K562 (cell line): ENCODE data around the gene TRA2B. TPM values are rescaled to one million over a fixed set of nuclear protein-coding genes. Genes with fewer than 3 reads are reported as not detected.

Experiments
- CBFA2T3 ChIP-seq: fragments of 450-650 bp; IDR thresholded peaks from 2 replicates; pipeline ENCODE4 v1.6.1; 2017
- CBFB ChIP-seq: sonication (generic); formaldehyde crosslinking; IDR thresholded peaks from 2 replicates; pipeline ENCODE4 v1.4.0; 2020; ENCODE audit warnings: mild to moderate bottlenecking, missing genetic modification reagents
- CHAMP1 ChIP-seq: fragments of 450-650 bp; IDR thresholded peaks from 2 replicates; pipeline ENCODE4 v1.6.1; 2016; ENCODE audit warnings: mild to moderate bottlenecking
- CREBBP ChIP-seq: IDR thresholded peaks from one replicate; pipeline ENCODE4 v1.6.1; 2012; ENCODE audit warnings: low read depth, mild to moderate bottlenecking, control low read depth, inconsistent platforms, low read length
- CTBP1 ChIP-seq: fragments of 450-650 bp; IDR thresholded peaks from 2 replicates; pipeline ENCODE4 v1.6.1; 2016; ENCODE audit warnings: borderline replicate concordance
- DPF2 ChIP-seq: fragments of 450-650 bp; IDR thresholded peaks from 2 replicates; pipeline ENCODE4 v1.6.1; 2016
- MYBL2 ChIP-seq, 2 experiments: fragments of 450-650 bp in 1 of 2; sonication (generic) in 1 of 2; formaldehyde crosslinking in 1 of 2; IDR thresholded peaks; 2 replicates each; pipeline versions ENCODE4 v1.6.1 to v1.8.1; 2017 to 2022; ENCODE audit warnings: borderline replicate concordance in 1 of 2, inconsistent platforms in 1 of 2, low read depth in 1 of 2, mild to moderate bottlenecking in 1 of 2, missing genetic modification reagents in 1 of 2, moderate library complexity in 1 of 2
- POLR2AphosphoS2 ChIP-seq: IDR thresholded peaks from 2 replicates; pipeline ENCODE4 v1.6.1; 2012; ENCODE audit warnings: low read length, improper control_type of control experiment
- REST ChIP-seq, 2 experiments: fragments of 450-650 bp; formaldehyde crosslinking in 1 of 2; IDR thresholded peaks; 2 replicates each; pipeline versions ENCODE4 v1.4.0 to v1.6.1; 2014 to 2020; ENCODE audit warnings: mild to moderate bottlenecking in 2 of 2, borderline replicate concordance in 1 of 2, low read depth in 1 of 2
- RUNX1 ChIP-seq: sonication (generic); IDR thresholded peaks from 2 replicates; pipeline ENCODE4 v1.6.1; 2016; ENCODE audit warnings: antibody characterized with exemption, low read depth
- SAFB ChIP-seq: fragments of 200-400 bp; formaldehyde crosslinking; IDR thresholded peaks from 2 replicates; pipeline ENCODE4 v1.6.1; 2017; ENCODE audit warnings: low read depth, low read length, borderline replicate concordance
- SNIP1 ChIP-seq: fragments of 450-650 bp; IDR thresholded peaks from 2 replicates; pipeline ENCODE4 v1.7.1; 2017; ENCODE audit warnings: low read depth, mild to moderate bottlenecking
- TAF15 ChIP-seq: fragments of 200-400 bp; formaldehyde crosslinking; IDR thresholded peaks from 2 replicates; pipeline ENCODE4 v1.6.1; 2017; ENCODE audit warnings: mild to moderate bottlenecking, low read depth, low read length, moderate library complexity
- TFAM ChIP-seq: fragments of 250-450 bp; sonication (Bioruptor Pico); conservative IDR thresholded peaks from 2 replicates; pipeline ENCODE4 v1.5.0; 2021; ENCODE audit warnings: mild to moderate bottlenecking, moderate library complexity
- ZC3H8 ChIP-seq: fragments of 450-650 bp; IDR thresholded peaks from 2 replicates; pipeline ENCODE4 v1.6.1; 2017
- ZFP91 ChIP-seq: sonication (generic); formaldehyde crosslinking; IDR thresholded peaks from 2 replicates; pipeline ENCODE4 v1.8.0; 2022; ENCODE audit warnings: mild to moderate bottlenecking, missing genetic modification reagents
- ZNF3 ChIP-seq: fragments of 250-450 bp; sonication (Bioruptor Pico); IDR thresholded peaks from 2 replicates; pipeline ENCODE4 v1.5.0; 2021; ENCODE audit warnings: mild to moderate bottlenecking, moderate library complexity
- ZNF778 ChIP-seq: fragments of 450-650 bp; formaldehyde crosslinking; IDR thresholded peaks from 2 replicates; pipeline ENCODE4 v1.4.0; 2020; ENCODE audit warnings: mild to moderate bottlenecking, moderate library complexity
- polyA plus RNA-seq, 8 experiments: library from polyadenylated mRNA; depleted of rRNA in 4 of 8; stranded (reverse) in 5 of 8; unstranded in 3 of 8; fragments of >200 nt; fragmentation: Nextera tagmentation in 2 of 8; fragmentation: Illumina TruSeq in 1 of 8; extraction: Ambion mirVana in 2 of 8; extraction: Trizol in 1 of 8; gene quantifications; 2 replicates each; pipeline versions ENCODE4 v1.2.1 to v1.2.3, GENCODE V29; 2011 to 2014; ENCODE audit warnings: inconsistent platforms in 1 of 8, missing spikeins in 1 of 8
- total RNA-seq, 7 experiments: library from RNA; depleted of rRNA in 6 of 7; stranded (reverse); fragments of >200 nt in 6 of 7; fragmentation: Illumina TruSeq in 2 of 7; extraction: Trizol in 2 of 7; gene quantifications; 2 replicates each; pipeline versions ENCODE4 v1.2.1 to v1.2.3, GENCODE V29; 2011 to 2021; ENCODE audit warnings: low replicate concordance in 1 of 7

TRA2B gene
- total and polyA plus RNA-seq, 9 of the 15 experiments (the other 6 are each of a cell fraction or from before 2014, with no cell fraction given) = 105 to 411 (median 278) TPM

GRCh38 chr3:185900228-185900627, 37.6 kb downstream of the TRA2B start (continued):
- TF ChIP-seq ZFP91 (CRISPR knock-in tag) = no peak
- TF ChIP-seq CBFB = no peak
- TF ChIP-seq CREBBP = no peak
- TF ChIP-seq CTBP1 = peak; percentile 36
- TF ChIP-seq ZC3H8 = no peak
- no peak for TF ChIP-seq MYBL2 (IDR thresholded peaks at IDR 0.05; ENCODE audit: low read depth)
- no peak for TF ChIP-seq MYBL2 (CRISPR knock-in tag; IDR thresholded peaks at IDR 0.05; ENCODE audit: borderline replicate concordance)
- TF ChIP-seq SNIP1 = no peak
- TF ChIP-seq POLR2AphosphoS2 = no peak
- TF ChIP-seq ZNF778 (CRISPR knock-in tag) = no peak
- TF ChIP-seq REST (IDR thresholded peaks at IDR 0.05; ENCODE audit: borderline replicate concordance) = no peak
- TF ChIP-seq REST (CRISPR knock-in tag; IDR thresholded peaks at IDR 0.05; ENCODE audit: low read depth) = no peak
- TF ChIP-seq ZNF3 (CRISPR knock-in tag) = no peak
- TF ChIP-seq DPF2 = peak; percentile 86
- no peak for TF ChIP-seq TAF15
- TF ChIP-seq CBFA2T3 = no peak
- TF ChIP-seq RUNX1 = no peak
- TF ChIP-seq SAFB = no peak
- no peak for TF ChIP-seq CHAMP1
- TF ChIP-seq TFAM = no peak
